ENCODE data around the gene CHRNA5. TPM values are rescaled to one million over a fixed set of nuclear protein-coding genes. Genes with fewer than 3 reads are reported as not detected.
A peak's percentile ranks its signal among the peaks of the same experiment; 100 is the strongest.

CHRNA5 gene
- total RNA-seq, 4 donors from 2014 or later = 0.84 to 3.0 (median 1.3) TPM

- WGBS, 2 donors = 46 to 48% methylated on average over 14 to 20 of the region's 20 CpGs
- no peak for TF ChIP-seq CTCF (IDR thresholded peaks at IDR 0.05)
- no peak for TF ChIP-seq POLR2A (IDR thresholded peaks at IDR 0.05)
- TF ChIP-seq EP300 (IDR thresholded peaks at IDR 0.05) = no peak
Observed at GRCh38 chr15:78619022-78619950, 54.0 kb downstream of the CHRNA5 start.

GRCh38 chr15:78620021-78620526 is 54.8 kb downstream of the CHRNA5 start:
- Histone ChIP-seq H3K9me3 (no peaks in the 10 kb centered on the region), H3K27ac (no peak overlapping the region), H3K4me1 (peaks cover 0 to 22% (median 11%) of the 10 kb centered on the region in 4 donors), H3K27me3 (peaks cover 0 to 57% of the 10 kb centered on the region in 2 donors), H3K36me3 (no peaks in the 10 kb centered on the region), H3K4me3 (peak overlapping the region in 2 of 4 donors; percentile 3 to 28)
- 0 to 2% methylated on average over 11 to 36 of the region's 41 CpGs for WGBS, 2 donors
- DNase-seq (ENCODE audit: low spot score in 2 of 2) = no peak
- TF ChIP-seq POLR2A (IDR thresholded peaks at IDR 0.05) (no peak), EP300 (IDR thresholded peaks at IDR 0.05) (no peak), CTCF (IDR thresholded peaks at IDR 0.05) (no peak)

More at GRCh38 chr15:78619022-78619950, 54.0 kb downstream of the CHRNA5 start:
- no peak for DNase-seq (ENCODE audit: low spot score in 2 of 2)
- H3K27me3 ChIP-seq = peaks cover 0 to 54% of the 10 kb centered on the region in 2 donors
- H3K9me3 ChIP-seq = no peaks in the 10 kb centered on the region
- H3K27ac ChIP-seq = no peak overlapping the region
- no peaks in the 10 kb centered on the region for H3K36me3 ChIP-seq
- peaks cover 0 to 22% (median 11%) of the 10 kb centered on the region in 4 donors for H3K4me1 ChIP-seq
- H3K4me3 ChIP-seq = no peak overlapping the region

GRCh38 chr15:78620527-78621421 is 55.5 kb downstream of the CHRNA5 start, which contains the start of gene CHRNA3:
Gene CHRNA3 (minus strand): TSS chr15:78620996. CDS start chr15:78620794, 202 bp downstream.
- Histone ChIP-seq H3K27ac (no peak within 1 kb of the TSS), H3K36me3 (no peaks in the 10 kb centered on the region)
- no peak for DNase-seq (ENCODE audit: low spot score in 2 of 2)

GRCh38 chr15:78621810-78622402 is 56.6 kb downstream of the CHRNA5 start:
- DNase-seq (ENCODE audit: low spot score in 2 of 2) = no peak
- Histone ChIP-seq H3K9me3 (no peaks in the 10 kb centered on the region), H3K36me3 (no peaks in the 10 kb centered on the region), H3K27ac (no peak overlapping the region), H3K4me3 (no peak overlapping the region), H3K27me3 (peaks cover 0 to 61% of the 10 kb centered on the region in 2 donors), H3K4me1 (peaks cover 0 to 22% (median 11%) of the 10 kb centered on the region in 4 donors)
- TF ChIP-seq CTCF (IDR thresholded peaks at IDR 0.05) (no peak), EP300 (IDR thresholded peaks at IDR 0.05) (no peak), POLR2A (IDR thresholded peaks at IDR 0.05) (no peak)
- 66 to 67% methylated on average over 10 of the region's 10 CpGs for WGBS, 2 donors

More at GRCh38 chr15:78620527-78621421, 55.5 kb downstream of the CHRNA5 start, which contains the start of gene CHRNA3:
- Histone ChIP-seq H3K27me3 (peaks cover 0 to 57% of the 10 kb centered on the region in 2 donors), H3K4me1 (peaks cover 0 to 22% (median 11%) of the 10 kb centered on the region in 4 donors), H3K9me3 (no peaks in the 10 kb centered on the region), H3K4me3 (peak within 1 kb of the TSS in 2 of 4 donors; percentile 3 to 28)
- TF ChIP-seq POLR2A (IDR thresholded peaks at IDR 0.05) (no peak), EP300 (IDR thresholded peaks at IDR 0.05) (no peak), CTCF (IDR thresholded peaks at IDR 0.05) (no peak)
- 3 to 5% methylated on average over 21 to 56 of the region's 102 CpGs for WGBS, 2 donors
